Lung (tissue), 12 donors: ENCODE data around the gene GFI1. TPM values are rescaled to one million over a fixed set of nuclear protein-coding genes. Genes with fewer than 3 reads are reported as not detected.

Source experiments
- ATAC-seq: fragments of 200-7000 bp; cut with Tn5 transposase; one replicate; pipeline ENCODE4 v1.9.1; 2020; ENCODE audit warnings: moderate number of reproducible peaks; ENCODE audit not compliant: insufficient read depth, low FRiP score
- DNase-seq, 3 donors: peaks; one replicate each; pipeline ENCODE4 v3.0.0-alpha.2; 2013 to 2017
- H3K27ac ChIP-seq, 2 donors: one replicate each; pipeline ENCODE4 v1.5.1; 2013; ENCODE audit warnings: mild to moderate bottlenecking in 2 of 2, moderate library complexity in 2 of 2, control low read depth in 1 of 2, inconsistent platforms in 1 of 2, low read depth in 1 of 2, low read length in 1 of 2
- H3K27me3 ChIP-seq, 3 donors: one replicate each; pipeline ENCODE4 v1.5.1; 2013; ENCODE audit warnings: low read length in 2 of 3; ENCODE audit not compliant: control insufficient read depth in 3 of 3, insufficient read depth in 3 of 3
- H3K36me3 ChIP-seq, 4 donors: one replicate each; pipeline ENCODE4 v1.5.1; 2013; ENCODE audit warnings: low read length in 4 of 4, mild to moderate bottlenecking in 1 of 4, moderate library complexity in 1 of 4; ENCODE audit not compliant: control insufficient read depth in 4 of 4, insufficient read depth in 4 of 4
- H3K4me1 ChIP-seq, 5 donors: one replicate each; pipeline ENCODE4 v1.5.1; 2013; ENCODE audit warnings: low read length in 5 of 5, mild to moderate bottlenecking in 2 of 5, moderate library complexity in 1 of 5; ENCODE audit not compliant: control insufficient read depth in 5 of 5, insufficient read depth in 5 of 5
- H3K4me3 ChIP-seq: one replicate; pipeline ENCODE4 v1.5.1; 2013; ENCODE audit warnings: mild to moderate bottlenecking, control low read depth, moderate library complexity
- H3K9ac ChIP-seq, 2 donors: one replicate each; pipeline ENCODE4 v1.5.1; 2013; ENCODE audit warnings: low read length in 2 of 2, control low read depth in 1 of 2; ENCODE audit not compliant: insufficient read depth in 1 of 2
- H3K9me3 ChIP-seq, 4 donors: one replicate each; pipeline ENCODE4 v1.5.1; 2013; ENCODE audit warnings: low read length in 3 of 4, mild to moderate bottlenecking in 1 of 4, moderate library complexity in 1 of 4; ENCODE audit not compliant: control insufficient read depth in 4 of 4, insufficient read depth in 3 of 4
- CTCF ChIP-seq: IDR thresholded peaks from 2 replicates; pipeline ENCODE4 v1.5.1; 2012; ENCODE audit warnings: mild to moderate bottlenecking; ENCODE audit errors: control extremely low read depth, extremely low read depth
- WGBS, 2 donors: extraction: QIAGEN DNeasy Blood & Tissue Kit; methylation state at CpG; one replicate each; pipeline ENCODE4 v1.1.7; 2013; 5-methylcytosine and 5-hydroxymethylcytosine counted together
- polyA plus RNA-seq, 2 donors: library from polyadenylated mRNA; stranded (reverse); fragments of 200-250 nt; gene quantifications; one replicate each; pipeline ENCODE4 v1.2.1, GENCODE V29; 2013
- total RNA-seq, 2 donors: library from RNA; depleted of rRNA in 1 of 2; stranded (reverse); fragments of >200 nt in 1 of 2; gene quantifications; one replicate each; pipeline ENCODE4 v1.2.1, GENCODE V29; 2014 to 2021
- donor health status: control.
- donor health status: control.
- donor health status: Bipolar disorder and iron deficiency.
- donor health status: healthy.
- donor health status: DM: yes; HTN: yes; CAD: no.

Gene GFI1
- total and polyA plus RNA-seq, 4 donors: 0.59 to 2.5 (median 1.9) TPM

- H3K9me3 ChIP-seq: no peaks in the 10 kb centered on the region
- no peak overlapping the region for H3K27ac ChIP-seq
- DNase-seq (no peak), ATAC-seq (no peak)
- H3K4me3 ChIP-seq: no peak overlapping the region
- H3K4me1 ChIP-seq: no peaks in the 10 kb centered on the region
- TF ChIP-seq CTCF: no peak
- 97 to 100% methylated on average over 1 of the region's 1 CpG for WGBS, 2 donors
- H3K36me3 ChIP-seq: no peaks in the 10 kb centered on the region
- no peak overlapping the region for H3K9ac ChIP-seq
- no peaks in the 10 kb centered on the region for H3K27me3 ChIP-seq
Measured at GRCh38 chr1:92465256-92465647, 21.5 kb downstream of the GFI1 start.

GRCh38 chr1:92464588-92465255 lies 22.0 kb downstream of the GFI1 start:
- Histone ChIP-seq H3K4me1 (no peaks in the 10 kb centered on the region), H3K9me3 (no peaks in the 10 kb centered on the region), H3K36me3 (no peaks in the 10 kb centered on the region), H3K9ac (no peak overlapping the region), H3K4me3 (no peak overlapping the region), H3K27me3 (no peaks in the 10 kb centered on the region), H3K27ac (no peak overlapping the region)
- no peak for TF ChIP-seq CTCF
- no peak for ATAC-seq
- 54 to 73% methylated on average over 4 of the region's 4 CpGs for WGBS, 2 donors
- no peak for DNase-seq

GRCh38 chr1:92461364-92462097 lies 25.2 kb downstream of the GFI1 start:
- no peak overlapping the region for H3K27ac ChIP-seq
- H3K27me3 ChIP-seq: no peaks in the 10 kb centered on the region
- TF ChIP-seq CTCF: no peak
- no peaks in the 10 kb centered on the region for H3K9me3 ChIP-seq
- WGBS, 2 donors: 68 to 76% methylated on average over 5 of the region's 5 CpGs
- no peaks in the 10 kb centered on the region for H3K4me1 ChIP-seq
- no peak for ATAC-seq
- DNase-seq: no peak
- no peak overlapping the region for H3K4me3 ChIP-seq
- no peaks in the 10 kb centered on the region for H3K36me3 ChIP-seq
- H3K9ac ChIP-seq: no peak overlapping the region
